ENCODE measurements around the gene EPHA8. TPM values are rescaled to one million over a fixed set of nuclear protein-coding genes. Genes with fewer than 3 reads are reported as not detected.

The EPHA8 gene
- total RNA-seq, 1 donor from 2014 or later: not detected

GRCh38 chr1:22547818-22548462 lies 15.3 kb upstream of the EPHA8 start:
- peaks cover 26% of the 10 kb centered on the region for H3K27me3 ChIP-seq
- H3K4me1 ChIP-seq: no peaks in the 10 kb centered on the region
- no peaks in the 10 kb centered on the region for H3K9me3 ChIP-seq
- TF ChIP-seq CTCF (IDR thresholded peaks at IDR 0.05): no peak
- no peaks in the 10 kb centered on the region for H3K36me3 ChIP-seq
- H3K27ac ChIP-seq: no peak overlapping the region
- ATAC-seq (no peak), DNase-seq (no peak)
- no peak overlapping the region for H3K4me3 ChIP-seq
- intact Hi-C loops (cut with DNase I): no loop called here

- intact Hi-C loops (cut with DNase I): no loop called here
- no peaks in the 10 kb centered on the region for H3K4me1 ChIP-seq
- H3K27ac ChIP-seq: no peak overlapping the region
- DNase-seq (no peak), ATAC-seq (no peak)
- H3K36me3 ChIP-seq: no peaks in the 10 kb centered on the region
- no peak overlapping the region for H3K4me3 ChIP-seq
- no peak for TF ChIP-seq CTCF (IDR thresholded peaks at IDR 0.05)
- peaks cover 35% of the 10 kb centered on the region for H3K27me3 ChIP-seq
- no peaks in the 10 kb centered on the region for H3K9me3 ChIP-seq
These were observed 13.3 kb upstream of the EPHA8 start for GRCh38 chr1:22550021-22550420.

GRCh38 chr1:22551591-22551990 lies 11.7 kb upstream of the EPHA8 start:
- intact Hi-C loops (cut with DNase I): no loop called here
- ATAC-seq: no peak

GRCh38 chr1:22552021-22552420 lies 11.3 kb upstream of the EPHA8 start:
- DNase-seq (no peak), ATAC-seq (no peak)
- intact Hi-C loops (cut with DNase I): no loop called here
- no peaks in the 10 kb centered on the region for H3K9me3 ChIP-seq
- H3K36me3 ChIP-seq: no peaks in the 10 kb centered on the region
- no peak for TF ChIP-seq CTCF (IDR thresholded peaks at IDR 0.05)
- peaks cover 43% of the 10 kb centered on the region for H3K27me3 ChIP-seq
- H3K4me1 ChIP-seq: no peaks in the 10 kb centered on the region
- no peak overlapping the region for H3K4me3 ChIP-seq
- H3K27ac ChIP-seq: no peak overlapping the region

More at GRCh38 chr1:22551591-22551990, 11.7 kb upstream of the EPHA8 start:
- DNase-seq: no peak
- H3K27me3 ChIP-seq: peaks cover 38% of the 10 kb centered on the region
- no peaks in the 10 kb centered on the region for H3K4me1 ChIP-seq
- no peak for TF ChIP-seq CTCF (IDR thresholded peaks at IDR 0.05)
- no peak overlapping the region for H3K4me3 ChIP-seq
- H3K36me3 ChIP-seq: no peaks in the 10 kb centered on the region
- no peak overlapping the region for H3K27ac ChIP-seq
- H3K9me3 ChIP-seq: no peaks in the 10 kb centered on the region

GRCh38 chr1:22553104-22553880 lies 10.0 kb upstream of the EPHA8 start:
- Histone ChIP-seq H3K36me3 (no peaks in the 10 kb centered on the region), H3K9me3 (no peaks in the 10 kb centered on the region), H3K4me3 (no peak overlapping the region), H3K27me3 (peaks cover 48% of the 10 kb centered on the region), H3K4me1 (no peaks in the 10 kb centered on the region), H3K27ac (no peak overlapping the region)
- ATAC-seq (no peak), DNase-seq (no peak)
- intact Hi-C loops (cut with DNase I): no loop called here
- TF ChIP-seq CTCF (IDR thresholded peaks at IDR 0.05): no peak

All from upper lobe of right lung (tissue), 1 donor.